ENCODE data around the gene RDH13.
"Not testable (repeated sequence)": the region's sequence is repeated elsewhere in the genome, so short reads cannot be mapped to it uniquely, and the experiment has no call there.

The RDH13 gene

DNA sequence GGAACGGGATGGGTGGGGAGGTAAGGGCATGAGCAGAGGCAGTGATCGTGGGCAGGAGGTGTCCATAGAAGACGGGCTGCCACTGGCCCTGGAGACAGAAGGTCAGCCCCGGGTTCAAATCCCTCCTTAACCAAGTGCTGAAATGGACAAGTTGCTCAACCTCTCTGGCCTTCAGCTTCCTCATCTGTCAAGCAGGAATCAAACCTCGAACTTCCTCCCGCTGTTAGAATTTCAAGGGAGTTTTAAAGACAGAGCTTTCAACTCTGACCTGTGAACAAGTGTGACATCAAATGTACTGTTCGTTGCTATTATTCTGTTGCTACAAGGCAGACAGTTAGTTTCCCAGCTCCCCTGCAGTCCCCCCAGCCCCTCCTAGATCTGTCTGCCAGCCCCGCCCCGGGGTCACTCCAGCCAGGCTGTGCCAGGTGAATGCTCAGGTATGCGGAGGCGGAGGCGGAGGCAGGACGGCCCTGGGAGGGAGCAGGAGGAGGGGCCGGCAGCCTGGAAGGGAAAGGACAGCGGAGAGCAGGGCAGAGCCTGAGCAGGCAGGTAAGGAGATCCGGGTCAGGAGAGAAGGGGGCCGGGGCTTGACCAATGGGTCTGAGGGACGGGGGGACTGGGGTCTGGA, 12.5 kb upstream of the RDH13 start, which contains the start of gene EPS8L1:
EPS8L1 (plus strand) TSS at position 499 of the 628 bp plus-strand sequence. CDS start 576 bp downstream, outside the sequence.
- Histone ChIP-seq H3K36me3 (ENCODE audit: insufficient read depth, low read length) (no peaks in the 10 kb centered on the region), H3K27ac (ENCODE audit: low read depth, low read length) (no peak within 1 kb of the TSS), H2AFZ (ENCODE audit: low read length, unreplicated experiment) (no peak within 1 kb of the TSS), H3K27me3 (ENCODE audit: insufficient read depth, low read length) (no peaks in the 10 kb centered on the region), H3K4me1 (ENCODE audit: control insufficient read depth, insufficient read depth, low read length, unreplicated experiment) (peaks cover 11% of the 10 kb centered on the region), H3K79me2 (ENCODE audit: control insufficient read depth, insufficient read depth, low read length, unreplicated experiment) (no peaks in the 10 kb centered on the region), H3K4me3 (ENCODE audit: low read depth, low read length) (no peak within 1 kb of the TSS)

DNA sequence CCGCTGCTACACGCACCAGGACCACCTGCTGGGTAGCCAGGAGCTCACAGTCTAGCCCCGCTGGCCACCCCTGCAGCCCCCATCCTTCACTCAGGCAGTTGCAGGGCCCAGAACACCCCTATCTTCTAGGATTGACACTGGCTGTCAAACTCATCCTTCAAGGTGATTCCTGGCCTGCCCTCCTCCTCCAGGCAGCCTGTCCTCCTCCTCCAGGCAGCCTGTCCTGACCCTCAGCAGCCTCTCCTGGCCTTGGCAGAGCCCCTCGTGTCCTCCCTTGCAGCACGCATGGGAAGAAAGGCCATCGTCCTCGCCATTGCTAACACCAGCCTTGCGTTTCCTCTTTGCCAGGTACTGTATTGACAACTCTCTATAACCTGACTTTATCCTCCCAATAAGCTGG, 9.0 kb upstream of the RDH13 start:
- no peak overlapping the region for H3K27ac ChIP-seq (ENCODE audit: low read depth, low read length)
- H2AFZ ChIP-seq (ENCODE audit: low read length, unreplicated experiment): no peak overlapping the region

DNA sequence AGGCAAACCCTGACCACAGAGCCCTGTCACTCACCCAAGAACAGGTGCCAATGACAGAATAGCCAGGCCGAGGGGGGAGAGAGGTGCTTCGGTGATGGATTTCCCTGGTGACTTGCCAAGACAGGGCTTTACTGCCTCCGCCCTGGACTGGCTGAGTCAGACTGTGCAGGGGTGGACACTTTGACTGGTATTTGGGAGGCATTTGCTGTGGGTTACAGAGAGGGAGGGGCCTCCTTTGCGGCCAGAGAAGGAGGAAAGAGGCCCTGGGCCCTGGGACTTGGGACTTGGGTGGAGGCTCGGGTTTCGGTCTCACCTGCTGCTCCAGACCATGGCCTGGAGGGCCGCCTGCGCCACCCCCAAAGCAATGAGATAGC, 8.2 kb upstream of the RDH13 start:
- Histone ChIP-seq H3K27ac (ENCODE audit: low read depth, low read length) (no peak overlapping the region), H3K4me3 (ENCODE audit: low read depth, low read length) (no peak overlapping the region), H2AFZ (ENCODE audit: low read length, unreplicated experiment) (no peak overlapping the region), H3K4me1 (ENCODE audit: control insufficient read depth, insufficient read depth, low read length, unreplicated experiment) (peaks cover 12% of the 10 kb centered on the region), H3K27me3 (ENCODE audit: insufficient read depth, low read length) (peaks cover 30% of the 10 kb centered on the region), H3K79me2 (ENCODE audit: control insufficient read depth, insufficient read depth, low read length, unreplicated experiment) (no peaks in the 10 kb centered on the region), H3K36me3 (ENCODE audit: insufficient read depth, low read length) (no peaks in the 10 kb centered on the region)

More for the DNA sequence above, 9.0 kb upstream of the RDH13 start:
- peaks cover 12% of the 10 kb centered on the region for H3K4me1 ChIP-seq (ENCODE audit: control insufficient read depth, insufficient read depth, low read length, unreplicated experiment)
- H3K27me3 ChIP-seq (ENCODE audit: insufficient read depth, low read length): peaks cover 24% of the 10 kb centered on the region
- no peak overlapping the region for H3K4me3 ChIP-seq (ENCODE audit: low read depth, low read length)
- no peaks in the 10 kb centered on the region for H3K79me2 ChIP-seq (ENCODE audit: control insufficient read depth, insufficient read depth, low read length, unreplicated experiment)
- no peaks in the 10 kb centered on the region for H3K36me3 ChIP-seq (ENCODE audit: insufficient read depth, low read length)

- H3K27me3 ChIP-seq (ENCODE audit: insufficient read depth, low read length): peaks cover 34% of the 10 kb centered on the region
- H3K27ac ChIP-seq (ENCODE audit: low read depth, low read length): no peak overlapping the region
- H3K79me2 ChIP-seq (ENCODE audit: control insufficient read depth, insufficient read depth, low read length, unreplicated experiment): no peaks in the 10 kb centered on the region
- H3K4me3 ChIP-seq (ENCODE audit: low read depth, low read length): no peak overlapping the region
- H2AFZ ChIP-seq (ENCODE audit: low read length, unreplicated experiment): no peak overlapping the region
- H3K4me1 ChIP-seq (ENCODE audit: control insufficient read depth, insufficient read depth, low read length, unreplicated experiment): peaks cover 12% of the 10 kb centered on the region
- H3K36me3 ChIP-seq (ENCODE audit: insufficient read depth, low read length): no peaks in the 10 kb centered on the region
Observed at GRCh38 chr19:55070466-55071128, 7.6 kb upstream of the RDH13 start.

- Histone ChIP-seq H3K36me3 (ENCODE audit: insufficient read depth, low read length) (no peaks in the 10 kb centered on the region), H3K4me1 (ENCODE audit: control insufficient read depth, insufficient read depth, low read length, unreplicated experiment) (peaks cover 12% of the 10 kb centered on the region), H3K27ac (ENCODE audit: low read depth, low read length) (no peak overlapping the region), H2AFZ (ENCODE audit: low read length, unreplicated experiment) (no peak overlapping the region), H3K79me2 (ENCODE audit: control insufficient read depth, insufficient read depth, low read length, unreplicated experiment) (no peaks in the 10 kb centered on the region), H3K4me3 (ENCODE audit: low read depth, low read length) (no peak overlapping the region), H3K27me3 (ENCODE audit: insufficient read depth, low read length) (peaks cover 37% of the 10 kb centered on the region)
Observed at GRCh38 chr19:55069865-55070197, 6.9 kb upstream of the RDH13 start.

GRCh38 chr19:55068950-55069864, 6.3 kb upstream of the RDH13 start:
- peaks cover 37% of the 10 kb centered on the region for H3K27me3 ChIP-seq (ENCODE audit: insufficient read depth, low read length)
- no peaks in the 10 kb centered on the region for H3K36me3 ChIP-seq (ENCODE audit: insufficient read depth, low read length)
- no peak overlapping the region for H3K27ac ChIP-seq (ENCODE audit: low read depth, low read length)
- no peaks in the 10 kb centered on the region for H3K79me2 ChIP-seq (ENCODE audit: control insufficient read depth, insufficient read depth, low read length, unreplicated experiment)
- peaks cover 12% of the 10 kb centered on the region for H3K4me1 ChIP-seq (ENCODE audit: control insufficient read depth, insufficient read depth, low read length, unreplicated experiment)
- H3K4me3 ChIP-seq (ENCODE audit: low read depth, low read length): peak overlapping the region; percentile 45; the same call in 1 of the 2 replicates
- no peak overlapping the region for H2AFZ ChIP-seq (ENCODE audit: low read length, unreplicated experiment)

- H3K27me3 ChIP-seq (ENCODE audit: insufficient read depth, low read length): peaks cover 37% of the 10 kb centered on the region
- no peak overlapping the region for H3K27ac ChIP-seq (ENCODE audit: low read depth, low read length)
- H3K36me3 ChIP-seq (ENCODE audit: insufficient read depth, low read length): no peaks in the 10 kb centered on the region
- H2AFZ ChIP-seq (ENCODE audit: low read length, unreplicated experiment): no peak overlapping the region
- H3K4me1 ChIP-seq (ENCODE audit: control insufficient read depth, insufficient read depth, low read length, unreplicated experiment): peaks cover 12% of the 10 kb centered on the region
- H3K4me3 ChIP-seq (ENCODE audit: low read depth, low read length): no peak overlapping the region
- H3K79me2 ChIP-seq (ENCODE audit: control insufficient read depth, insufficient read depth, low read length, unreplicated experiment): no peaks in the 10 kb centered on the region
Observed at GRCh38 chr19:55067869-55068268, 4.9 kb upstream of the RDH13 start.

- no peak overlapping the region for H2AFZ ChIP-seq (ENCODE audit: low read length, unreplicated experiment)
- peaks cover 37% of the 10 kb centered on the region for H3K27me3 ChIP-seq (ENCODE audit: insufficient read depth, low read length)
- H3K4me3 ChIP-seq (ENCODE audit: low read depth, low read length): no peak overlapping the region
- no peaks in the 10 kb centered on the region for H3K36me3 ChIP-seq (ENCODE audit: insufficient read depth, low read length)
- no peaks in the 10 kb centered on the region for H3K79me2 ChIP-seq (ENCODE audit: control insufficient read depth, insufficient read depth, low read length, unreplicated experiment)
- H3K4me1 ChIP-seq (ENCODE audit: control insufficient read depth, insufficient read depth, low read length, unreplicated experiment): peaks cover 8% of the 10 kb centered on the region
- no peak overlapping the region for H3K27ac ChIP-seq (ENCODE audit: low read depth, low read length)
Observed at GRCh38 chr19:55066107-55066709, 3.3 kb upstream of the RDH13 start.

- H3K79me2 ChIP-seq (ENCODE audit: control insufficient read depth, insufficient read depth, low read length, unreplicated experiment); H3K27ac ChIP-seq (ENCODE audit: low read depth, low read length); H2AFZ ChIP-seq (ENCODE audit: low read length, unreplicated experiment); H3K36me3 ChIP-seq (ENCODE audit: insufficient read depth, low read length); H3K4me3 ChIP-seq (ENCODE audit: low read depth, low read length); H3K4me1 ChIP-seq (ENCODE audit: control insufficient read depth, insufficient read depth, low read length, unreplicated experiment): not testable (repeated sequence)
- H3K27me3 ChIP-seq (ENCODE audit: insufficient read depth, low read length): peaks cover 37% of the 10 kb centered on the region
Observed at GRCh38 chr19:55065516-55065915, 2.6 kb upstream of the RDH13 start.

DNA sequence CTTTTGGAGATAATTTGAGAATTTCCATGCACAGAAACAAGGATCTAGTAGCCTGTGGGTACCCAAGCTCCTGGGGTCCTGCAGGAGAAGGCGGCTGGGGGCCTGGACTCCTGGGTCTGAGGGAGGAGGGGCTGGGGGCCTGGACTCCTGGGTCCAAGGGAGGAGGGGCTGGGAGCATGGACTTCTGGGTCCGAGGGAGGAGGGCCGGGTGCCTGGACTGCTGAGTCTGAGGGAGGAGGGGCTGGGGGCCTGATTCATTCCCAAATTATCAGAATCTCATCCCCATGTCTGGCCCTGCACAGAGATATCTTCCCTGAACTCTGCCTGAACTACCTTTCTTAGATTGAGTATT, 520 bp upstream of the RDH13 start:
- Histone ChIP-seq H3K27me3 (ENCODE audit: insufficient read depth, low read length) (peaks cover 26% of the 10 kb centered on the region), H3K4me3 (ENCODE audit: low read depth, low read length) (peak overlapping the region; percentile 62), H3K36me3 (ENCODE audit: insufficient read depth, low read length) (no peaks in the 10 kb centered on the region), H3K79me2 (ENCODE audit: control insufficient read depth, insufficient read depth, low read length, unreplicated experiment) (no peaks in the 10 kb centered on the region), H3K27ac (ENCODE audit: low read depth, low read length) (no peak overlapping the region), H3K4me1 (ENCODE audit: control insufficient read depth, insufficient read depth, low read length, unreplicated experiment) (no peaks in the 10 kb centered on the region), H2AFZ (ENCODE audit: low read length, unreplicated experiment) (no peak overlapping the region)
